Activated CD8-positive, alpha-beta memory T cell treated with anti-CD3 and anti-CD28 coated beads for 24 hours (primary cell): ENCODE results near the gene COX5A.
"Not testable (repeated sequence)": the region's sequence is repeated elsewhere in the genome, so short reads cannot be mapped to it uniquely, and the experiment has no call there.

Experiments
- DNase-seq: peaks from one replicate; pipeline ENCODE4 v3.0.0-alpha.2; 2020

The COX5A gene

DNA sequence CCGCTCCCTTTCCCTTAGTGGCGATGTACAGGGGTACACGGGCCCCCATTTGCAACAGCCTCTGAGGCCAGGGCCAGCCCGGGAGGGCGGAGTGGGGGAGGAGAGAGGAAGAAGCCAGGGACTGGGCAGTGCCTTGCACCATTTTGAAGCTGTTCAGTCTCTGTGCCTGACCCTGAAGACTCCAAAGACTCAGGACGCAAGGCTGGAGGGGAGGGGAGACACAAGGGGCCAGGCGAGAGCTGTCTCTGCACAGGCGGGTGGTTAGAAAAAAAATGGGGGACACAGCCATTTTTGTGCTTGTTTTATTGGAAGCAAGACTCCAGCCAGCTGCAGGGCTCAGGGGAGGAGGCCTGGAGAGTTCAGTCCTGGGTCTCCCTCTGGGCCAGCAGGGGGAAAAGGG is 17.1 kb upstream of the COX5A start:
- DNase-seq: no peak

DNA sequence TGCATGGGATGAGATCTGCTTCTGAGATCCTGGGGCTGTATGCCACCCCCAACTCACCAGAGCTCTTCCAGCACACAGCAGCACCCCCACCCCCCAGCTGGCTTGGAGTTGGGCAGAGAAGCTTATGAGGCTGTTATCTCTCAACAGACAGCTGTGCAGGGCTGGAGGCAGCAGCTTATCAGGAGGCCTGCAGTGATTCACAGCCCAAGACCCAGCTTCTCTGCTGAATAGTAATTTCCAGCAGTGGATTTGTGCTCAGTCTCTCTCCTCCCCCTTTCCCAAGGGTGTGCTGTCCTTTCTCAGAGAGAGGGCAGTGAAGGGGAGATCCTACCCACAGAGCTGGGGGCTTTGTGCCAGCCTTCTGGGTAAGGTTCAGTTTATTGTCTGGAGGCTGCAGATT is 16.6 kb upstream of the COX5A start:
- no peak for DNase-seq

DNA sequence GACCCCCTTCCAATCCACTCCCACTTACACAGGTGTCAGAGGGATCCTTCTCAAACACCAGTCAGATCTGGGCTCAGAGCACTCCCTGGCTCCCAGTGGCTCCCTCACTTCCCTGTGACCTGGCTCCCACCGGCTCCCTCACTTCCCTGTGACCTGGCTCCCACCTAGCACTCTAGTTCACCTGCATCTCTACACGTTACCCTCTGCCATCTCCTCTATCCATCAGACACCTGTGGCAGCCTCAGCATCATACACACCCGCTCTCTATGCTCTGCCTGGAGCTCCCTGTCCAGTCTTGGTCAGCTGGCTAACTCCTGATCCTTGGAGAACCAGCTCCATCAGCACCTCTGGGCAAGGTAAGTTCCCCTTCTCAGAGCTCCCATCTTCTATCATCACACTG is 13.1 kb upstream of the COX5A start:
- no peak for DNase-seq

DNA sequence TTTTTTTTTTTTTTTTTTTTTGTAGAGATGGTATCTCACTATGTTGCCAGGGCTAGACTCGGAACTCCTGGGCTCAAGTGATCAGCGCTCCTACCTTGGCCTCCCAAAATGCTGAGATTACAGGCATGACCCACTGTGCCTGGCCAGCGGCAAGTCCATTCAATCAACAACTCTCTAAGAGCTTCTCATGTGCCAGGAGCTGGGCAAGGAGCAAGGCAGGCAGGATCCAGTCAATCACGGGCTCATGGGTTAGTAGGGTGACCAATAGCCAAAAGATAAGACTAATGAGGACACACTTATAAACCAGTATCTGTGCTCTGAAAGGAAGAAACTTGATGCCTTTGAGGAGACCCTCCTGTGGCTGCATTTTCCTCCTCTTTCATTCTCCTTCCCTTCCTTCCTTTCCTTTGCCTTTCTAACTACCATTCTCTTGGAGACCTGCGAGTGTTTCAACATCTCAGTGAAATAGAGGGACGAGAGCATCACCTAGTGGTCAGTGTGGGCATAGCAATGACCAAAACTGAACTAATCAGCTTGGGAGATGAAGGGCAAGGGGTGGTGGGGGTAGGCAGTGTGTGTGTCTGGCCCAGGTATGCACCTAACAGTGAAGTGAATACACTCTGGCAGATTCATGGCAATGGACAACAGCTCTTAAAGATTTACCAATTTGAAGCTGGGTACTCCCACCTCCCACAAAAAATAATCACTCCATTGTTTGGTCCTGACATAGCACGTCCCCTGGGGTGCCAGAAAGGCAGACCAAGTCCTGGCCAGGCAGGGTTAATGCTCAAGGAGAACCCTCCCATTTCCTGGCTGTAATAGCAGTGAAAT is 12.4 kb upstream of the COX5A start:
- DNase-seq: peak; percentile 90

- DNase-seq: no peak
These were observed 642 bp downstream of the COX5A start for GRCh38 chr15:74937272-74937589.

DNA sequence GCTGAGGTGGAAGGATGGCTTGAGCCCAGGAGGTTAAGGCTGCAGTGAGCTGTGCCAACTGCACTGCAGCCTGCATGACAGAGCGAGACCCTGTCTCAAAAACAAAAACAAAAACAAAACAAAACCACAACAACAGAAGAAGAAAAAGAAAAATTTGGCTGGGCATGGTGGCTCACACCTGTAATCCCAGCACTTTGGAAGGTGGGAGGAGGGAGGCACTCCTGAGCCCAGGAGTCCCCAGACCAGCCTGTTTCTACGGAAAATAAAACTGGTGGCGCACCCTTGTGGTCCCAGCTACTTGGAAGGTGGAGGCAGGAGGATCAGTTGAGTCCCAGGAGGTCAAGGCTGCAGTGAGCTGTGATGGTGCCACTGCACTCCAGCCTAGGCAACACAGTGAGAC is 2.7 kb downstream of the COX5A start:
- DNase-seq: not testable (repeated sequence)

DNA sequence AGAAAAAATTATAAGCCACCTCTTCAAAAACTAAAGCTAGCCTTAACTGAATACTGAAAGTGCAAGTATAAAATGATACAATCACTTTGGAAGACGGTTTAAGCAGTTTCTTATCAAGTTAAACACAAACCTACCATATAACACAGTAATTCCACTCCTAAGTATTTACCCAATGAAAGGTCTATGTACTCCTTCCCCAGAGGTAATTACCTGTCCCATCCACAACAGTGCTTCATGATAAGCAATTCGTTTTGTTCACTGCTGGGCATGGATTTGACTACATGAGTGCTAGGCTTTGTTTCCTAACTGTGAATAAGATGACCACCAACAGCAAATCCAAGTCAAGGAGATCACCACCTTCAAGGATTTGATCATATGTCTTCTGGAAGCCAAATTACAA is 4.3 kb downstream of the COX5A start:
- no peak for DNase-seq

- no peak for DNase-seq
These were observed 9.1 kb downstream of the COX5A start for GRCh38 chr15:74928771-74929198.

- no peak for DNase-seq
These were observed 13.3 kb downstream of the COX5A start for GRCh38 chr15:74924525-74924924.

DNA sequence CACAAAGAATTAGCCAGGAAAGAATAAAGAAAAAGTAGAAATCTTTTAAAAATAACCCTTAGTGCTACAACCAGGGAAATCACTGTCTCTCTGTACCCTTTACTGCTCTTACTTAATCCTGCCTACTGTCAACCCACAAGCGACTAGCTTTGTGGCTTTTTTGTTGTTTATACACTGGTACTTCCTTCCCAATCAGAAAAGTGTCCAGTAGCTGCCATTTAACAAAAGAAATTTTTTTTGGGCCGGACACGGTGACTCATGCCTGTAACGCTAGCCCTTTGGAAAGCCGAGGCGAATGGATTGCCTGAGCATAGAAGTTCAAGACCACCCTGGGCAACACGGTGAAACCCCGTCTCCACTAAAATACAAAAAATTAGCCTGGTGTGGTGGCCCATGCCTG is 17.4 kb downstream of the COX5A start:
- DNase-seq: no peak

GRCh38 chr15:74917676-74918075 is 20.2 kb downstream of the COX5A start:
- DNase-seq: no peak

DNA sequence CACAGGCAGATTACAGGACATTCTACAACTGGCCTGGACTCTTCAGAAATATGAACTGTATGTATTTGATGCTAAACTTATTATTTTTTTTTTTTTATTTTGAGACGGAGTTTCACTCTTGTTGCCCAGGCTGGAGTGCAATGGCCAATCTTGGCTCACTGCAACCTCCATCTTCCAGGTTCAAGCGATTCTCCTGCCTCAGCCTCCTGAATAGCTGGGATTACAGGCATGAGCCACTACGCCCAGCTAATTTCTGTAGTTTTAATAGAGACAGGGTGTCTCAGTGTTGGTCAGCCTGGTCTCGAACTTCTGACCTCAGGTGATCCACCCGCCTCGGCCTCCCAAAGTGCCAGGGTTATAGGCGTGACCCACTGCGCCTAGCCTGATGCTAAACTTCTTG is 24.1 kb downstream of the COX5A start:
- not testable (repeated sequence) for DNase-seq

- no peak for DNase-seq
These were observed 24.8 kb downstream of the COX5A start for GRCh38 chr15:74913041-74913440.

DNA sequence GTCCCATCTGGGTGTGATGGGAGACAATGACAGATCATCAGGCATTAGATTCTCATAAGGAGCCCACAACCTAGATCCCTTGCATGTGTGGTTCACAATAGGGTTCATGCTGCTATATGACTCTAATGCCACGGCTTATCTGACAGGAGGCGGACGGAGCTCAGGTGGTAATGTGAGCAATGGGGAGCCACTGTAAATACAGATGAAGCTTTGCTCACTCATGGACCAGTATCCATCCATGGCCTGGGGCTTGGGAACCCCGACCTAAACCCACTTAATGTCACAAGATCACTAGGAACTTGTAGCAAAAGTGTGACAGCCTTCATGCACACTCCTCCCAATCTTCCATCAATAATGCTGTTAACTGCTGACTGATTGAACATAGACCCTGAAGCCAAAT is 29.2 kb downstream of the COX5A start:
- no peak for DNase-seq

DNA sequence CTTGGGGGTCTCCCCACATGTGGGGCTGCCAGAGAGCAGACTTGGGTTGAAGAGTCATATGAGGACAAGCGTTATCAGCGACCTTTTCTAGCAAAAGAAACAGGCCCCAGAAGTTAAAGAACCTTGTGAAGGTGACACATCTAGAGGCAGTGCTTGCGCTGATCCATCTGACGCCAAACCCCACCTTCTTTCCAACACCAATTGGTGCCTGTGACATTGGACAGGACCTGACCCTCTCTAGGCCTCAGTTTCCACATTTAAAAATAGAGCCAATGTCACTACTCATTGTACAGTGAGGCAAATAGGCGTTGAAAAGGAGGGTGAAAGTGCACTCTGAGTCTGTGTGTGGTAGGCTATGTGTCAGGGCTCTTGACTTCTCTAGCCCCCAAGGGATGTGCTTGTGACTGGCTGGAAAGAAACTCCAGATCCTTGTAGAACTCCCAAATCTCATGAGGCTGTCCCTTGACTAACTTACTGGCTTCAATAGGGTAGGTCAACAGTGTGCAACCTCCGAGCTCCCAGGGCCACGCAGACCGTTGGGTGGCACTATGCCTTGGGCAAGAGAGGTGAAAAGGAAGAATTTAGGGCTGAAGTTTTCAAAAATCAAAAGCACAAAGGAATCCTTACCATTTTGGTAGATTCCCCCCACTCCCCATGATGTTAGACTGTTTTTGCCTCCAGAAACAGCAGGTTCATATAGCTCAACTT is 30.6 kb downstream of the COX5A start:
- DNase-seq: no peak

DNA sequence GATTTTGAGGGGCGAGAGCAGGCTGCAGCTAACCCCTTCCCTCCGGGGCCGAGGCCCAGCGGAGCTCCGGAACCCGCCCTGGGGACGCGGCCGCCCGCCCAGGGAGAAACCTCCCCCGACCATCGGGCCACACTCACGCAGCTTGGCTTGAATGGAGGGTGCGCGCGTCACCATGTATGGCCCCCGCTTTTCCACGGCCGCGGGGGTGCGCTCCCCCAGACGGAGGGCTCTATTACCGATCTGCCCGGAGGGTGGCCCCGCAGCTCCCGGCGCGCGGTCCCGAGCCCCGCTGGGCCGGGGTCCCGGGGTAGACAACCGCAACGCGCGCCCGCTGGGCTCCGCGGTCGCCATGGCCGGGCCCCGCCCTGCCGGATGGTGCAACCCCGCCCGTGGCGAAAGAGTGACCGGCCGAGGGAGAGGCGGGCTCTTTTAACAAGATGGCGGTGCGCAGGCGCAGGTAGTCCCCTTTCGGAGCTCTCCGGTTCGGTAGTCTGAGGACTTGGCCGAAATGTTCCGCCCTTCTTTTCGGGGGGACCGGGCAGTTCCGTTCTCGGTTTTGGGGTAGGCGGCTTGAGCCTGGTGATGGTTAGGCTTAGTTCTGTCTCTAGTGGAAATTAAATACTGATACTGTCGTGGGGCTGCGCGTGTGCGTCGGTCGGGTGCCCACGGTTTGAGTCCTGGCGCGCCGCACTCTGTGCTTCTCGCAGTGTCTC is 31.3 kb downstream of the COX5A start, which contains the start of gene FAM219B:
Gene FAM219B, minus strand, starts transcription at position 402 of the 713 bp plus-strand sequence. Its CDS starts 51 bp downstream, at position 351.
- peak; percentile 92 for DNase-seq

GRCh38 chr15:74906067-74906449 is 31.8 kb downstream of the COX5A start:
- no peak for DNase-seq

DNA sequence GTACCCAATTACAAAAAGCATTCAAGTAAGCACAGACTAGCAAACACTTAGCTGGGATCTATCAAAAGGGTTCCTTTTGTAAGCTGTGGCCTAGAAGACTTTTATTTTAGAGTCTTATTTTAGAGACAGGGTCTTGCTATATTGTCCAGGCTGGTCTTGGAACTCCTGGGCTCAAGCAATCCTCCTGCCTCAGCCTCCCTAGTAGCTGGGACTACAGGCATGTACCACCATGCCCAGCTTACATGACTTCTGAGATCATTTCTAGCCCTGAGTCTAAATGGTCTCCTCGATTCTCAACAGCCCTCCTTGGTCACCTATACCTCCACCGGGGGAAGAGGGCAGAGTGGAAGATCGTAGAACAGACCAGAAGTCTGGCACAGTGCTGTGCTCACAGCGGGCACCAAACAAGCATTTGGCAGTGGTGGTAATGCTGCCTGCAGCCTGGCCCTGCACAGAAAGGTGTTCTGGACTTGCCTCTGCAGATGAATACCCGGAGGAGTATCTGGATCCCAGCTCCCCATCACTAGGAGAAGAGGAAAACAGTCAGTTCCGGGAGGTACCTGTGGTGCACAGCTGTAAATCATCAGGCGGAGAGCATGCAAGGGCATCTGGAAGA is 33.6 kb downstream of the COX5A start:
- DNase-seq: no peak

- no peak for DNase-seq
These were observed 34.2 kb downstream of the COX5A start for GRCh38 chr15:74903676-74904075.

DNA sequence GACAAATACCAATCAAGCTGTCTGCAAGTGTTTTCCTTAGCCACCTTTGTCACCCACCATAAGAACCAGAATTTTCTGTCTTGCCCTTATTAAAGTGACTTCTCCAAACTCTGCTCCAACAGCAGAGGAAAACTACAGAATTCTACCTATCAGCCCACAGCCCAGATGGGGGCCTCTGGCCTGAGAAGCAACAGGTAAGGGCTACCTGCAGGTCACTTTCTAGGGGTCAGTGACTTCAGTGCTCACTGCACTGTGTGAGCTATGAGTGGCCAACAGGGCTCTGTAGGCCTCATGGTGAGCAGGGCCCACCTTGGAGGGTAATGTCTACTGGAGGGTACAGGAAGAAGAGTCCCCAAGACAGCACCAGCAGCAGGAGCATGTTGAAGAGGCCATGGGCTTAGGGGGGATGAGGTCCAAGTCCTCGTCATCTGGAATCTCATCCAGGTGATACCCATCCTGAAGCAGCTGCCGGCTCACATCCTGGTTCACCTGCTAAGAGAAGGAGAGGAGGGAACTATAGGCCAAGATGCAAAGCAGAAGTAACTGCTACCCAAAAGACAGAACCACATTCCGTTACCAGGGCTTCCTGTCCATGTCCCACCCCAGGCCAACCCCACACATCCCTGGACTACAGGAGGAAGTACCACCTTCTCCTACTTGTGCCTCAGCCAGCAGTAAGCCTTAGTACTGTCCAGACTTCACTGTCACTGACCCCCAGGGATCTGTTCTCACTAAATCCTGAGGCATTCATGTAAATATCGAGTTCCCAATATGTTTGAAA is 35.4 kb downstream of the COX5A start:
- DNase-seq: no peak

DNA sequence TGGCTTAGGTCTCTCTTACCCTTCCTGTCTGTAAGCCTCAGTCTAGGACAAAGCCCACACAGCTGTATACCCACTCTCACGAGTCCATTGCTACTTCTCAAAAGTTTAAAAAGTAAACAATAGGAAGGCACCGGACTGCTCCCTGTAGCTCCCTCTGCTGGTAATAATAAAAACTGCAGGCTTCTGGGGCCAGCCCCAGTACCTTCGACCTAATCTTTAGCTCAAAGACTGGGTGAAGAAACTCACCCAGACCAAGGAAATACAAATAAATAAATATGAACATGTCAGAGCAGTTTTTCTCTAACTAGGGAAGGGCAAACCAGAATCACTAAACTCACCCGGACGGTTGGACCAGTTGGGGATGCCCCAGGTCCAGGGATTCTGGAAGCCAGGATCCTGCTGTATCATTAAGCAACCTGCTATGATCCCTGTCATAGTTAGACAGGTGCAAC is 36.2 kb downstream of the COX5A start:
- peak; percentile 81 for DNase-seq

DNA sequence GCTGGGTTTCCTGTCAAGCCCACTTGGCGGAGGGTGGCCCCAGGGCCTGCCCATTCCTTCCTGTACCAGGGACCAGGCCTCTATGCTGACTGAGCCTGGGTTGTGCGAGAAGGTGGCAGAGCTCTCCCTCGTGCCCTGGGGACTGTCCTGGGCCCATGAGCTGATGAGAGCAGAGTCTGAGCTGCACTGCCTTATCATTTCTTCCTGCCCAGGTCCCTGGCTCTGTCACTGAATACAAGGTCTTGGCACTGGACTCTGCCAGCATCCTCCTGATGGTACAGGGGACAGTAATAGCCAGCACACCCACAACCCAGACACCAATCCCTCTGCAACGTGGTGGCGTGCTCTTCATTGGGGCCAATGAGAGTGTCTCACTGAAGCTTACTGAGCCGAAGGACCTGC is 40.6 kb downstream of the COX5A start:
- DNase-seq: no peak
